Stimulated activated naive CD8-positive, alpha-beta T cell treated with anti-CD3 and anti-CD28 coated beads, Interleukin-15, amount 100 ng/mL, for 72 hours (primary cell): ENCODE results near the gene OR13G1.

Experiments
- ATAC-seq: fragments of 150-1000 bp; cut with Tn5 transposase; 2 replicates; pipeline ENCODE4 v1.10.0; 2021; ENCODE audit warnings: mild to moderate bottlenecking, moderate library complexity
- DNase-seq, 2 donors: peaks; one replicate each; pipeline ENCODE4 v3.0.0; 2021 to 2022
- H3K27ac Mint-ChIP-seq, 2 donors: one replicate each; pipeline ENCODE4 v1.8.0; 2022; ENCODE audit warnings: mild to moderate bottlenecking in 2 of 2, mixed read lengths in 2 of 2, moderate library complexity in 2 of 2
- H3K27me3 Mint-ChIP-seq: one replicate; pipeline ENCODE4 v1.8.0; 2022; ENCODE audit warnings: mixed read lengths
- H3K4me1 Mint-ChIP-seq: one replicate; pipeline ENCODE4 v1.8.0; 2022; ENCODE audit warnings: mild to moderate bottlenecking, mixed read lengths
- H3K4me3 Mint-ChIP-seq, 2 donors: one replicate each; pipeline ENCODE4 v1.8.0; 2022; ENCODE audit warnings: mild to moderate bottlenecking in 2 of 2, mixed read lengths in 2 of 2, moderate library complexity in 1 of 2
- H3K9me3 Mint-ChIP-seq, 2 donors: one replicate each; pipeline ENCODE4 v1.8.0; 2022; ENCODE audit warnings: mixed read lengths in 2 of 2

Gene OR13G1

GRCh38 chr1:247638011-247638410, 41.5 kb downstream of the OR13G1 start:
- Mint-ChIP-seq H3K4me3 (no peak overlapping the region), H3K9me3 (peaks cover 0 to 5% of the 10 kb centered on the region in 2 donors), H3K27me3 (peaks cover 45% of the 10 kb centered on the region), H3K4me1 (peaks cover 13% of the 10 kb centered on the region), H3K27ac (no peak overlapping the region)
- ATAC-seq, result no peak
- DNase-seq, result no peak

GRCh38 chr1:247627951-247628350, 51.6 kb downstream of the OR13G1 start:
- DNase-seq (no peak), ATAC-seq (no peak)
- Mint-ChIP-seq H3K27ac (no peak overlapping the region), H3K9me3 (peaks cover 0 to 5% of the 10 kb centered on the region in 2 donors), H3K27me3 (no peaks in the 10 kb centered on the region), H3K4me3 (no peak overlapping the region), H3K4me1 (no peaks in the 10 kb centered on the region)
